RWPE1 (cell line): Measurements from ENCODE around the gene CORO2B.

ENCODE experiments used
- CTCF ChIA-PET: fragments of 350-600 bp; sonication (Branson Sonifier 250); formaldehyde crosslinking; extraction: SDS; loops from one replicate; lab custom pipeline; 2021; lab: Yijun Ruan, JAX
- POLR2A ChIA-PET: fragments of 400-600 bp; formaldehyde crosslinking; extraction: SDS; loops from one replicate; lab custom pipeline; 2020; ENCODE audit warnings: antibody characterized with exemption; ENCODE audit not compliant: low non-redundant PET; lab: Yijun Ruan, JAX
- DNase-seq: peaks from one replicate; pipeline ENCODE4 v3.0.0; 2012; ENCODE audit warnings: low spot score
- H3K27ac ChIP-seq: fragments of 450-650 bp; 2 replicates; pipeline ENCODE4 v1.5.1; 2017
- CTCF ChIP-seq: fragments of 450-650 bp; conservative IDR thresholded peaks from 2 replicates; pipeline ENCODE4 v1.5.1; 2017; ENCODE audit warnings: low read depth, mild to moderate bottlenecking

The CORO2B gene

GRCh38 chr15:68735610-68736009 is 156.8 kb downstream of the CORO2B start:
- no peak for TF ChIP-seq CTCF
- ChIA-PET POLR2A (no interaction called here), CTCF (interaction anchor here (0.6 to 2.0 kb wide), 2 partner anchors 62 to 140 kb away, joined by 4 to 8 read pairs; no protein-coding TSS in a partner anchor)
- DNase-seq = no peak
- H3K27ac ChIP-seq = no peak overlapping the region

GRCh38 chr15:68739390-68740080 is 160.7 kb downstream of the CORO2B start:
- POLR2A ChIA-PET = no interaction called here
- no peak for TF ChIP-seq CTCF
- H3K27ac ChIP-seq = no peak overlapping the region
- CTCF ChIA-PET = no interaction called here
- no peak for DNase-seq

- TF ChIP-seq CTCF = no peak
- ChIA-PET POLR2A (no interaction called here), CTCF (no interaction called here)
- no peak overlapping the region for H3K27ac ChIP-seq
- DNase-seq = no peak
Measured at GRCh38 chr15:68743256-68743655, 164.5 kb downstream of the CORO2B start.

GRCh38 chr15:68749365-68749764 is 170.6 kb downstream of the CORO2B start:
- no peak for TF ChIP-seq CTCF
- POLR2A ChIA-PET = no interaction called here
- no peak for DNase-seq
- H3K27ac ChIP-seq = no peak overlapping the region
- CTCF ChIA-PET = no interaction called here

GRCh38 chr15:68749793-68750192 is 171.0 kb downstream of the CORO2B start:
- no peak for DNase-seq

GRCh38 chr15:68751622-68752021 is 172.8 kb downstream of the CORO2B start:
- no peak for DNase-seq
- TF ChIP-seq CTCF = no peak
- ChIA-PET POLR2A (no interaction called here), CTCF (interaction anchor here (0.6 kb wide), 1 partner anchor 125 kb away, joined by 3 read pairs; no protein-coding TSS in a partner anchor)
- no peak overlapping the region for H3K27ac ChIP-seq

More at GRCh38 chr15:68749793-68750192, 171.0 kb downstream of the CORO2B start:
- POLR2A ChIA-PET = no interaction called here
- no peak for TF ChIP-seq CTCF
- H3K27ac ChIP-seq = no peak overlapping the region
- CTCF ChIA-PET = no interaction called here
